ENCODE measurements around the gene ZNF785. TPM values are rescaled to one million over a fixed set of nuclear protein-coding genes. Genes with fewer than 3 reads are reported as not detected.

The ZNF785 gene
- total and polyA plus RNA-seq, 3 donors from 2014 or later = 5.9 to 17.1 (median 14.8) TPM

- Histone ChIP-seq H3K9me3 (no peaks in the 10 kb centered on the region), H3K27me3 (no peaks in the 10 kb centered on the region), H3K4me1 (peaks cover 6% of the 10 kb centered on the region), H3K36me3 (ENCODE audit: low read depth, missing control alignments) (no peaks in the 10 kb centered on the region), H3K27ac (no peak overlapping the region), H3K4me3 (no peak overlapping the region)
- intact Hi-C loops (cut with DNase I; ENCODE audit: low total_unique reads) = no loop called here
- no peak for TF ChIP-seq CTCF (IDR thresholded peaks at IDR 0.05)
- no peak for TF ChIP-seq POLR2A (IDR thresholded peaks at IDR 0.05)
- no peak for DNase-seq
- WGBS, 2 donors = 96 to 100% methylated on average over 3 of the region's 3 CpGs
Measured at GRCh38 chr16:30606004-30606403, 20.5 kb upstream of the ZNF785 start.

GRCh38 chr16:30605158-30605557 is 19.7 kb upstream of the ZNF785 start:
- H3K9me3 ChIP-seq = no peaks in the 10 kb centered on the region
- H3K36me3 ChIP-seq (ENCODE audit: low read depth, missing control alignments) = no peaks in the 10 kb centered on the region
- intact Hi-C loops (cut with DNase I; ENCODE audit: low total_unique reads) = no loop called here
- peak overlapping the region in 1 of 2 donors; percentile 30 for H3K4me3 ChIP-seq
- H3K27me3 ChIP-seq = no peaks in the 10 kb centered on the region
- 75 to 78% methylated on average over 9 to 15 of the region's 15 CpGs for WGBS, 2 donors
- H3K4me1 ChIP-seq = peaks cover 6% of the 10 kb centered on the region
- H3K27ac ChIP-seq = no peak overlapping the region
- TF ChIP-seq CTCF (IDR thresholded peaks at IDR 0.05) (no peak), POLR2A (IDR thresholded peaks at IDR 0.05) (no peak)
- no peak for DNase-seq

- Histone ChIP-seq H3K27ac (no peak overlapping the region), H3K36me3 (ENCODE audit: low read depth, missing control alignments) (no peaks in the 10 kb centered on the region), H3K9me3 (no peaks in the 10 kb centered on the region), H3K4me1 (peaks cover 6% of the 10 kb centered on the region), H3K27me3 (no peaks in the 10 kb centered on the region), H3K4me3 (peak overlapping the region in 1 of 2 donors; percentile 30)
- intact Hi-C loops (cut with DNase I; ENCODE audit: low total_unique reads) = no loop called here
- TF ChIP-seq CTCF (IDR thresholded peaks at IDR 0.05) (no peak), POLR2A (IDR thresholded peaks at IDR 0.05) (no peak)
- DNase-seq = no peak
- 83 to 88% methylated on average over 15 to 49 of the region's 49 CpGs for WGBS, 2 donors
Measured at GRCh38 chr16:30604316-30604947, 18.9 kb upstream of the ZNF785 start.

GRCh38 chr16:30603945-30604315 is 18.4 kb upstream of the ZNF785 start:
- no peaks in the 10 kb centered on the region for H3K27me3 ChIP-seq
- WGBS, 2 donors = 50 to 71% methylated on average over 7 of the region's 7 CpGs
- no peaks in the 10 kb centered on the region for H3K36me3 ChIP-seq (ENCODE audit: low read depth, missing control alignments)
- TF ChIP-seq POLR2A (IDR thresholded peaks at IDR 0.05) (no peak), CTCF (IDR thresholded peaks at IDR 0.05) (no peak)
- H3K9me3 ChIP-seq = no peaks in the 10 kb centered on the region
- H3K4me1 ChIP-seq = peaks cover 6% of the 10 kb centered on the region
- H3K27ac ChIP-seq = no peak overlapping the region
- intact Hi-C loops (cut with DNase I; ENCODE audit: low total_unique reads) = no loop called here
- DNase-seq = no peak
- H3K4me3 ChIP-seq = peak overlapping the region in 1 of 2 donors; percentile 30
